ENCODE data around the gene CTBP1.

- no peak for TF ChIP-seq EZH2 (IDR thresholded peaks at IDR 0.05; ENCODE audit: insufficient read depth, poor library complexity, severe bottlenecking)
- no peak for TF ChIP-seq EZH2phosphoT487 (IDR thresholded peaks at IDR 0.05; ENCODE audit: insufficient read depth, low read depth)
These were observed 1.5 kb upstream of the CTBP1 start for GRCh38 chr4:1250527-1250812.

All from GM23248 (cell line).